Suprapubic skin (tissue), 3 donors: Measurements from ENCODE around the gene ZC3H7B.

Experiments
- CTCF ChIP-seq, 2 donors: fragments of 200-600 bp in 1 of 2; fragments of 450-650 bp in 1 of 2; sonication (generic) in 1 of 2; IDR thresholded peaks; one replicate each; pipeline ENCODE4 v1.5.1; 2016 to 2019; ENCODE audit warnings: antibody characterized with exemption in 2 of 2, mild to moderate bottlenecking in 1 of 2, moderate library complexity in 1 of 2
- EP300 ChIP-seq: sonication (generic); formaldehyde crosslinking; IDR thresholded peaks from one replicate; pipeline ENCODE4 v1.6.1; 2017; ENCODE audit warnings: antibody characterized with exemption

GRCh38 chr22:41310336-41310735 is 9.0 kb downstream of the ZC3H7B start:
- TF ChIP-seq EP300 (no peak), CTCF (IDR thresholded peaks at IDR 0.05) (no peak)
